H1 (cell line): ENCODE data around the gene TOP3A. TPM values are rescaled to one million over a fixed set of nuclear protein-coding genes. Genes with fewer than 3 reads are reported as not detected.

Source experiments
- CTCF ChIA-PET: fragments of 300-600 bp; sonication (Branson Sonifier 250); formaldehyde crosslinking; loops from one replicate; lab custom pipeline; 2021; ENCODE audit not compliant: partially characterized antibody; lab: Charles Lee
- POLR2A ChIA-PET: fragments of 300-600 bp; sonication (Branson Sonifier 250); formaldehyde crosslinking; loops from one replicate; lab custom pipeline; 2021; ENCODE audit warnings: inconsistent platforms; ENCODE audit not compliant: partially characterized antibody; lab: Charles Lee
- DNase-seq, 2 experiments: peaks; one replicate each; pipeline versions ENCODE4 v3.0.0 to v3.0.0-alpha.2; 2010 to 2022; ENCODE audit warnings: low spot score in 2 of 2, low read depth in 1 of 2, mixed read lengths in 1 of 2
- FAIRE-seq: peaks from 2 replicates; lab custom pipeline; 2011; peaks lifted over from hg19 to GRCh38; lab: Jason Lieb, UNC
- H2AFZ ChIP-seq: 2 replicates; pipeline ENCODE4 v1.8.1; 2012; ENCODE audit warnings: low read length, inconsistent platforms
- H2AK5ac ChIP-seq: 2 replicates; pipeline ENCODE4 v1.6.1; 2013; ENCODE audit warnings: low read depth, low read length
- H2BK120ac ChIP-seq: replicated peaks from 2 replicates; pipeline ENCODE3; 2013; ENCODE audit warnings: low read depth, low read length, inconsistent platforms
- H2BK12ac ChIP-seq: 2 replicates; pipeline ENCODE4 v1.6.1; 2013; ENCODE audit warnings: low read depth, low read length
- H2BK15ac ChIP-seq: 2 replicates; pipeline ENCODE4 v1.6.1; 2013; ENCODE audit warnings: low read length
- H2BK20ac ChIP-seq: 2 replicates; pipeline ENCODE4 v1.6.1; 2013; ENCODE audit warnings: low read length
- H2BK5ac ChIP-seq: 2 replicates; pipeline ENCODE4 v1.6.1; 2013; ENCODE audit warnings: low read depth, low read length
- H3K14ac ChIP-seq: 2 replicates; pipeline ENCODE4 v1.6.1; 2013; ENCODE audit warnings: inconsistent platforms; ENCODE audit not compliant: insufficient read length
- H3K18ac ChIP-seq: 2 replicates; pipeline ENCODE4 v1.6.1; 2013; ENCODE audit warnings: low read length; ENCODE audit errors: extremely low read depth
- H3K23ac ChIP-seq: 2 replicates; pipeline ENCODE4 v1.6.1; 2013; ENCODE audit warnings: inconsistent platforms; ENCODE audit not compliant: insufficient read length
- H3K23me2 ChIP-seq: 2 replicates; pipeline ENCODE4 v1.6.1; 2013; ENCODE audit warnings: low read depth, low read length
- H3K27ac ChIP-seq: 2 replicates; pipeline ENCODE4 v1.6.1; 2011; ENCODE audit warnings: low read depth, low read length, inconsistent platforms
- H3K27me3 ChIP-seq, 4 experiments: replicated peaks in 1 of 4; 1 replicate in 1 of 4; 2 replicates in 3 of 4; pipeline versions ENCODE4 v1.6.1 to v1.8.1; 2011 to 2013; ENCODE audit warnings: low read length in 3 of 4, mild to moderate bottlenecking in 3 of 4, inconsistent platforms in 2 of 4, mixed read lengths in 2 of 4, moderate library complexity in 1 of 4; ENCODE audit not compliant: control insufficient read depth in 3 of 4, insufficient read depth in 3 of 4; ENCODE audit errors: extremely low read depth in 1 of 4
- H3K36me3 ChIP-seq, 4 experiments: 2 replicates each; pipeline versions ENCODE4 v1.6.1 to v1.8.1; 2011 to 2013; ENCODE audit warnings: mild to moderate bottlenecking in 4 of 4, low read length in 3 of 4, moderate library complexity in 2 of 4, control low read depth in 1 of 4, inconsistent platforms in 1 of 4; ENCODE audit not compliant: insufficient read depth in 4 of 4, control insufficient read depth in 2 of 4
- H3K4ac ChIP-seq: replicated peaks from 2 replicates; pipeline ENCODE3; 2013; ENCODE audit warnings: low read length, low read depth, mixed read lengths, inconsistent platforms; ENCODE audit not compliant: insufficient read length
- H3K4me1 ChIP-seq, 4 experiments: replicated peaks in 1 of 4; 1 replicate in 1 of 4; 2 replicates in 3 of 4; pipeline versions ENCODE4 v1.6.1 to v1.8.1; 2011 to 2013; ENCODE audit warnings: low read length in 3 of 4, inconsistent platforms in 2 of 4, mixed read lengths in 1 of 4; ENCODE audit not compliant: insufficient read depth in 4 of 4, control insufficient read depth in 3 of 4
- H3K4me2 ChIP-seq, 2 experiments: 2 replicates each; pipeline versions ENCODE4 v1.6.1 to v1.8.1; 2011 to 2013; ENCODE audit warnings: low read depth in 2 of 2, low read length in 2 of 2, control low read depth in 1 of 2, inconsistent platforms in 1 of 2, mild to moderate bottlenecking in 1 of 2; ENCODE audit not compliant: insufficient read depth in 1 of 2
- H3K4me3 ChIP-seq, 4 experiments: fragments of 200-600, 300-600 bp in 1 of 4; sonication (generic), shearing (Covaris generic), sonication (Bioruptor Twin) in 1 of 4; 2 replicates each; pipeline versions ENCODE4 v1.5.1 to v1.8.1; 2011 to 2016; ENCODE audit warnings: low read length in 4 of 4, low read depth in 3 of 4, control low read depth in 2 of 4, inconsistent platforms in 2 of 4, mild to moderate bottlenecking in 2 of 4, mixed read lengths in 1 of 4, moderate library complexity in 1 of 4; ENCODE audit not compliant: insufficient read depth in 2 of 4; ENCODE audit errors: extremely low read depth in 1 of 4
- H3K56ac ChIP-seq: replicated peaks from 2 replicates; pipeline ENCODE3; 2013; ENCODE audit warnings: low read depth, mild to moderate bottlenecking, mixed read lengths, low read length, inconsistent platforms; ENCODE audit not compliant: insufficient read length
- H3K79me1 ChIP-seq: 2 replicates; pipeline ENCODE4 v1.6.1; 2013; ENCODE audit warnings: low read depth, low read length, control low read depth
- H3K79me2 ChIP-seq, 2 experiments: 2 replicates each; pipeline versions ENCODE4 v1.6.1 to v1.8.1; 2012 to 2013; ENCODE audit warnings: low read length in 2 of 2, mild to moderate bottlenecking in 2 of 2, inconsistent platforms in 1 of 2; ENCODE audit not compliant: insufficient read depth in 2 of 2, control insufficient read depth in 1 of 2
- H3K9ac ChIP-seq, 4 experiments: replicated peaks in 1 of 4; 1 replicate in 1 of 4; 2 replicates in 3 of 4; pipeline versions ENCODE4 v1.6.1 to v1.8.1; 2011 to 2013; ENCODE audit warnings: low read depth in 3 of 4, low read length in 3 of 4, control low read depth in 2 of 4, mild to moderate bottlenecking in 2 of 4, moderate library complexity in 2 of 4, inconsistent platforms in 1 of 4; ENCODE audit errors: extremely low read depth in 1 of 4
- H3K9me3 ChIP-seq, 2 experiments: 2 replicates each; pipeline versions ENCODE4 v1.6.1 to v1.8.1; 2012 to 2013; ENCODE audit warnings: mild to moderate bottlenecking in 2 of 2, moderate library complexity in 2 of 2, control low read depth in 1 of 2, inconsistent platforms in 1 of 2, low read depth in 1 of 2, low read length in 1 of 2, mixed read lengths in 1 of 2; ENCODE audit not compliant: insufficient read depth in 2 of 2
- H4K20me1 ChIP-seq, 2 experiments: replicated peaks in 1 of 2; 2 replicates each; pipeline versions ENCODE3 to v1.8.1; 2011 to 2013; ENCODE audit warnings: inconsistent platforms in 2 of 2, low read length in 2 of 2, mild to moderate bottlenecking in 1 of 2; ENCODE audit not compliant: insufficient read depth in 2 of 2, control insufficient read depth in 1 of 2
- H4K5ac ChIP-seq: 2 replicates; pipeline ENCODE4 v1.6.1; 2013; ENCODE audit warnings: low read length, low read depth, mixed read lengths, inconsistent platforms; ENCODE audit not compliant: insufficient read length
- H4K8ac ChIP-seq: 2 replicates; pipeline ENCODE4 v1.8.0; 2013; ENCODE audit warnings: mild to moderate bottlenecking, moderate library complexity, low read length, inconsistent platforms; ENCODE audit not compliant: insufficient read depth; ENCODE audit errors: extremely low read depth
- H4K91ac ChIP-seq: replicated peaks from 2 replicates; pipeline ENCODE3; 2013; ENCODE audit warnings: low read length, mixed read lengths, inconsistent platforms; ENCODE audit not compliant: insufficient read length
- ATF2 ChIP-seq: IDR thresholded peaks from 2 replicates; pipeline ENCODE4 v1.6.1; 2012; ENCODE audit warnings: low read length, inconsistent platforms
- SIN3A ChIP-seq, 2 experiments: IDR thresholded peaks in 1 of 2; conservative IDR thresholded peaks in 1 of 2; 2 replicates each; pipeline ENCODE4 v1.6.1; 2011 to 2012; ENCODE audit warnings: low read length in 2 of 2, improper control_type of control experiment in 1 of 2, low read depth in 1 of 2, mild to moderate bottlenecking in 1 of 2
- WGBS, 2 experiments: shearing (Covaris generic) in 1 of 2; methylation state at CpG; one replicate each; pipeline versions ENCODE4 v1.1.6 to v1.1.7; 2013 to 2015; ENCODE audit warnings: low lambda C conversion rate in 2 of 2, mixed read lengths in 2 of 2, inconsistent platforms in 1 of 2, low coverage in 1 of 2, missing lambda C conversion rate in 1 of 2; ENCODE audit not compliant: insufficient replicate concordance in 2 of 2, insufficient coverage in 1 of 2, insufficient read length in 1 of 2; ENCODE audit errors: extremely low coverage in 1 of 2, missing lambda C conversion rate in 1 of 2; 5-methylcytosine and 5-hydroxymethylcytosine counted together
- polyA plus RNA-seq, 7 experiments: library from polyadenylated mRNA; depleted of rRNA in 3 of 7; stranded (reverse) in 5 of 7; unstranded in 2 of 7; fragments of >200 nt in 5 of 7; fragments of 200-250 nt in 2 of 7; gene quantifications; 1 replicate in 5 of 7; 2 replicates in 1 of 7; 4 replicates in 1 of 7; pipeline versions ENCODE4 v1.2.1 to v1.2.3, GENCODE V29; 2011 to 2013; ENCODE audit warnings: missing spikeins in 2 of 7, mixed read lengths in 2 of 7
- total RNA-seq: library from RNA; stranded (reverse); fragmentation: NEBNext Ultra II Directional; extraction: Animal tissue kit (Norgen Biotek cat#: 25700); gene quantifications from 2 replicates; pipeline ENCODE4 v1.2.1, GENCODE V29; 2021

TOP3A gene
- total and polyA plus RNA-seq, 2 of the 8 experiments (the other 6 are each of a cell fraction or from before 2014, with no cell fraction given): 23.4 to 54.3 TPM

- Histone ChIP-seq H3K18ac (no peak overlapping the region; the same call in 1 of the 2 replicates), H3K56ac (no peak overlapping the region), H3K4me2 (peak overlapping the region; percentile 64 to 79), H3K4ac (no peak overlapping the region), H2BK12ac (no peak overlapping the region), H3K27me3 (no peaks in the 10 kb centered on the region), H4K8ac (peak overlapping the region; percentile 31), H2BK15ac (no peak overlapping the region), H3K9ac (peak overlapping the region in 3 of 4 experiments; percentile 63 to 79 (median 77); a peak in 6 of 7 replicates), H2BK20ac (no peak overlapping the region), H4K91ac (no peak overlapping the region), H3K4me1 (peaks cover 4 to 33% (median 20%) of the 10 kb centered on the region in 4 experiments), H3K79me1 (peaks cover 15% of the 10 kb centered on the region), H3K79me2 (peaks cover 0 to 18% of the 10 kb centered on the region in 2 experiments; a peak in 1 of 4 replicates), H3K23ac (no peak overlapping the region), H3K23me2 (peaks cover 14% of the 10 kb centered on the region), H4K5ac (no peak overlapping the region), H3K36me3 (peaks cover 3 to 22% (median 11%) of the 10 kb centered on the region in 4 experiments; a peak in 7 of 8 replicates), H3K9me3 (no peaks in the 10 kb centered on the region), H2BK120ac (no peak overlapping the region), H4K20me1 (peaks cover 2 to 8% of the 10 kb centered on the region in 2 experiments), H2BK5ac (peak overlapping the region; percentile 97; the same call in 1 of the 2 replicates), H2AFZ (no peak overlapping the region), H3K14ac (no peak overlapping the region), H3K27ac (peak overlapping the region; percentile 90; the same call in 1 of the 2 replicates), H3K4me3 (peak overlapping the region; percentile 76 to 88 (median 84)), H2AK5ac (no peak overlapping the region)
- DNase-seq: peak in 1 of 2 experiments; percentile 64
- POLR2A ChIA-PET: interaction anchor here (1.1 to 11.5 kb wide), 7 partner anchors 11 to 101 kb away, joined by 3 to 171 read pairs (median 13); partner anchors contain the start of gene SHMT1
- 18% methylated on average over 13 of the region's 16 CpGs; no CpG with 5 or more reads in 1 of the 2 experiments for WGBS, 2 experiments
- FAIRE-seq: no peak
- CTCF ChIA-PET: interaction anchor here (0.8 to 5.4 kb wide), 4 partner anchors 10 to 119 kb away, joined by 3 to 30 read pairs (median 6); no protein-coding TSS in a partner anchor
- TF ChIP-seq SIN3A (conservative IDR thresholded peaks at IDR 0.05 in 1 of 2, IDR thresholded peaks at IDR 0.05 in 1 of 2; ENCODE audit: low read depth in 1 of 2, low read length in 2 of 2) (no peak), ATF2 (0 out of 2 replicates have a peak, but pooled peaks have one; percentile 6)
- TF ChIP-seq, all 59 proteins: peak for 1
Observed at GRCh38 chr17:18261146-18261515, 53.7 kb downstream of the TOP3A start.
